H1 (cell line): ENCODE results near the gene RNU6-7. TPM values are rescaled to one million over a fixed set of nuclear protein-coding genes. Genes with fewer than 3 reads are reported as not detected.

Experiments
- CTCF ChIA-PET: fragments of 300-600 bp; sonication (Branson Sonifier 250); formaldehyde crosslinking; loops from one replicate; lab custom pipeline; 2021; ENCODE audit not compliant: partially characterized antibody; lab: Charles Lee
- POLR2A ChIA-PET: fragments of 300-600 bp; sonication (Branson Sonifier 250); formaldehyde crosslinking; loops from one replicate; lab custom pipeline; 2021; ENCODE audit warnings: inconsistent platforms; ENCODE audit not compliant: partially characterized antibody; lab: Charles Lee
- DNase-seq, 2 experiments: peaks; one replicate each; pipeline versions ENCODE4 v3.0.0 to v3.0.0-alpha.2; 2010 to 2022; ENCODE audit warnings: low spot score in 2 of 2, low read depth in 1 of 2, mixed read lengths in 1 of 2
- FAIRE-seq: peaks from 2 replicates; lab custom pipeline; 2011; peaks lifted over from hg19 to GRCh38; lab: Jason Lieb, UNC
- H2AFZ ChIP-seq: 2 replicates; pipeline ENCODE4 v1.8.1; 2012; ENCODE audit warnings: low read length, inconsistent platforms
- H2AK5ac ChIP-seq: 2 replicates; pipeline ENCODE4 v1.6.1; 2013; ENCODE audit warnings: low read depth, low read length
- H2BK120ac ChIP-seq: replicated peaks from 2 replicates; pipeline ENCODE3; 2013; ENCODE audit warnings: low read depth, low read length, inconsistent platforms
- H2BK12ac ChIP-seq: 2 replicates; pipeline ENCODE4 v1.6.1; 2013; ENCODE audit warnings: low read depth, low read length
- H2BK15ac ChIP-seq: 2 replicates; pipeline ENCODE4 v1.6.1; 2013; ENCODE audit warnings: low read length
- H2BK20ac ChIP-seq: 2 replicates; pipeline ENCODE4 v1.6.1; 2013; ENCODE audit warnings: low read length
- H2BK5ac ChIP-seq: 2 replicates; pipeline ENCODE4 v1.6.1; 2013; ENCODE audit warnings: low read depth, low read length
- H3K14ac ChIP-seq: 2 replicates; pipeline ENCODE4 v1.6.1; 2013; ENCODE audit warnings: inconsistent platforms; ENCODE audit not compliant: insufficient read length
- H3K18ac ChIP-seq: 2 replicates; pipeline ENCODE4 v1.6.1; 2013; ENCODE audit warnings: low read length; ENCODE audit errors: extremely low read depth
- H3K23ac ChIP-seq: 2 replicates; pipeline ENCODE4 v1.6.1; 2013; ENCODE audit warnings: inconsistent platforms; ENCODE audit not compliant: insufficient read length
- H3K23me2 ChIP-seq: 2 replicates; pipeline ENCODE4 v1.6.1; 2013; ENCODE audit warnings: low read depth, low read length
- H3K27ac ChIP-seq: 2 replicates; pipeline ENCODE4 v1.6.1; 2011; ENCODE audit warnings: low read depth, low read length, inconsistent platforms
- H3K27me3 ChIP-seq, 4 experiments: replicated peaks in 1 of 4; 1 replicate in 1 of 4; 2 replicates in 3 of 4; pipeline versions ENCODE4 v1.6.1 to v1.8.1; 2011 to 2013; ENCODE audit warnings: low read length in 3 of 4, mild to moderate bottlenecking in 3 of 4, inconsistent platforms in 2 of 4, mixed read lengths in 2 of 4, moderate library complexity in 1 of 4; ENCODE audit not compliant: control insufficient read depth in 3 of 4, insufficient read depth in 3 of 4; ENCODE audit errors: extremely low read depth in 1 of 4
- H3K36me3 ChIP-seq, 4 experiments: 2 replicates each; pipeline versions ENCODE4 v1.6.1 to v1.8.1; 2011 to 2013; ENCODE audit warnings: mild to moderate bottlenecking in 4 of 4, low read length in 3 of 4, moderate library complexity in 2 of 4, control low read depth in 1 of 4, inconsistent platforms in 1 of 4; ENCODE audit not compliant: insufficient read depth in 4 of 4, control insufficient read depth in 2 of 4
- H3K4ac ChIP-seq: replicated peaks from 2 replicates; pipeline ENCODE3; 2013; ENCODE audit warnings: low read length, low read depth, mixed read lengths, inconsistent platforms; ENCODE audit not compliant: insufficient read length
- H3K4me1 ChIP-seq, 4 experiments: replicated peaks in 1 of 4; 1 replicate in 1 of 4; 2 replicates in 3 of 4; pipeline versions ENCODE4 v1.6.1 to v1.8.1; 2011 to 2013; ENCODE audit warnings: low read length in 3 of 4, inconsistent platforms in 2 of 4, mixed read lengths in 1 of 4; ENCODE audit not compliant: insufficient read depth in 4 of 4, control insufficient read depth in 3 of 4
- H3K4me2 ChIP-seq, 2 experiments: 2 replicates each; pipeline versions ENCODE4 v1.6.1 to v1.8.1; 2011 to 2013; ENCODE audit warnings: low read depth in 2 of 2, low read length in 2 of 2, control low read depth in 1 of 2, inconsistent platforms in 1 of 2, mild to moderate bottlenecking in 1 of 2; ENCODE audit not compliant: insufficient read depth in 1 of 2
- H3K4me3 ChIP-seq, 4 experiments: fragments of 200-600, 300-600 bp in 1 of 4; sonication (generic), shearing (Covaris generic), sonication (Bioruptor Twin) in 1 of 4; 2 replicates each; pipeline versions ENCODE4 v1.5.1 to v1.8.1; 2011 to 2016; ENCODE audit warnings: low read length in 4 of 4, low read depth in 3 of 4, control low read depth in 2 of 4, inconsistent platforms in 2 of 4, mild to moderate bottlenecking in 2 of 4, mixed read lengths in 1 of 4, moderate library complexity in 1 of 4; ENCODE audit not compliant: insufficient read depth in 2 of 4; ENCODE audit errors: extremely low read depth in 1 of 4
- H3K56ac ChIP-seq: replicated peaks from 2 replicates; pipeline ENCODE3; 2013; ENCODE audit warnings: low read depth, mild to moderate bottlenecking, mixed read lengths, low read length, inconsistent platforms; ENCODE audit not compliant: insufficient read length
- H3K79me1 ChIP-seq: 2 replicates; pipeline ENCODE4 v1.6.1; 2013; ENCODE audit warnings: low read depth, low read length, control low read depth
- H3K79me2 ChIP-seq, 2 experiments: 2 replicates each; pipeline versions ENCODE4 v1.6.1 to v1.8.1; 2012 to 2013; ENCODE audit warnings: low read length in 2 of 2, mild to moderate bottlenecking in 2 of 2, inconsistent platforms in 1 of 2; ENCODE audit not compliant: insufficient read depth in 2 of 2, control insufficient read depth in 1 of 2
- H3K9ac ChIP-seq, 4 experiments: replicated peaks in 1 of 4; 1 replicate in 1 of 4; 2 replicates in 3 of 4; pipeline versions ENCODE4 v1.6.1 to v1.8.1; 2011 to 2013; ENCODE audit warnings: low read depth in 3 of 4, low read length in 3 of 4, control low read depth in 2 of 4, mild to moderate bottlenecking in 2 of 4, moderate library complexity in 2 of 4, inconsistent platforms in 1 of 4; ENCODE audit errors: extremely low read depth in 1 of 4
- H3K9me3 ChIP-seq, 2 experiments: 2 replicates each; pipeline versions ENCODE4 v1.6.1 to v1.8.1; 2012 to 2013; ENCODE audit warnings: mild to moderate bottlenecking in 2 of 2, moderate library complexity in 2 of 2, control low read depth in 1 of 2, inconsistent platforms in 1 of 2, low read depth in 1 of 2, low read length in 1 of 2, mixed read lengths in 1 of 2; ENCODE audit not compliant: insufficient read depth in 2 of 2
- H4K20me1 ChIP-seq, 2 experiments: replicated peaks in 1 of 2; 2 replicates each; pipeline versions ENCODE3 to v1.8.1; 2011 to 2013; ENCODE audit warnings: inconsistent platforms in 2 of 2, low read length in 2 of 2, mild to moderate bottlenecking in 1 of 2; ENCODE audit not compliant: insufficient read depth in 2 of 2, control insufficient read depth in 1 of 2
- H4K5ac ChIP-seq: 2 replicates; pipeline ENCODE4 v1.6.1; 2013; ENCODE audit warnings: low read length, low read depth, mixed read lengths, inconsistent platforms; ENCODE audit not compliant: insufficient read length
- H4K8ac ChIP-seq: 2 replicates; pipeline ENCODE4 v1.8.0; 2013; ENCODE audit warnings: mild to moderate bottlenecking, moderate library complexity, low read length, inconsistent platforms; ENCODE audit not compliant: insufficient read depth; ENCODE audit errors: extremely low read depth
- H4K91ac ChIP-seq: replicated peaks from 2 replicates; pipeline ENCODE3; 2013; ENCODE audit warnings: low read length, mixed read lengths, inconsistent platforms; ENCODE audit not compliant: insufficient read length
- ATF3 ChIP-seq: IDR thresholded peaks from 2 replicates; pipeline ENCODE4 v1.6.1; 2011; ENCODE audit warnings: low read depth, mild to moderate bottlenecking, low read length; ENCODE audit not compliant: insufficient read depth
- BRCA1 ChIP-seq: IDR thresholded peaks from 2 replicates; pipeline ENCODE4 v1.6.1; 2012; ENCODE audit warnings: low read depth, low read length, improper control_type of control experiment
- CEBPB ChIP-seq: IDR thresholded peaks from 2 replicates; pipeline ENCODE4 v1.6.1; 2012; ENCODE audit warnings: low read depth, low read length
- EP300 ChIP-seq, 2 experiments: IDR thresholded peaks; 1 replicate in 1 of 2; 2 replicates in 1 of 2; pipeline ENCODE4 v1.6.1; 2011 to 2012; ENCODE audit warnings: low read depth in 2 of 2, low read length in 2 of 2, mild to moderate bottlenecking in 2 of 2, borderline replicate concordance in 1 of 2, inconsistent platforms in 1 of 2, moderate library complexity in 1 of 2
- HDAC2 ChIP-seq, 2 experiments: fragments of 300-600 bp in 1 of 2; sonication (generic) in 1 of 2; IDR thresholded peaks; 2 replicates each; pipeline ENCODE4 v1.6.1; 2011 to 2012; ENCODE audit warnings: low read depth in 2 of 2, low read length in 2 of 2, mild to moderate bottlenecking in 2 of 2, moderate library complexity in 2 of 2, borderline replicate concordance in 1 of 2, inconsistent platforms in 1 of 2
- KDM1A ChIP-seq: fragments of 200-600, 300-600 bp; sonication (generic); IDR thresholded peaks from 2 replicates; pipeline ENCODE4 v1.7.1; 2016; ENCODE audit warnings: mild to moderate bottlenecking, low read length, borderline replicate concordance
- POLR2A ChIP-seq, 2 experiments: IDR thresholded peaks; 1 replicate in 1 of 2; 2 replicates in 1 of 2; pipeline ENCODE4 v1.6.1; 2011; ENCODE audit warnings: low read depth in 2 of 2, low read length in 2 of 2, mild to moderate bottlenecking in 2 of 2; ENCODE audit errors: control extremely low read depth in 1 of 2
- RNF2 ChIP-seq: fragments of 200-900, 300-1000 bp; sonication (generic); IDR thresholded peaks from 2 replicates; pipeline ENCODE4 v1.7.1; 2016; ENCODE audit warnings: borderline replicate concordance, low read depth, mild to moderate bottlenecking, antibody characterized with exemption, low read length; ENCODE audit not compliant: poor library complexity, severe bottlenecking; ENCODE audit errors: missing control alignments
- SIX5 ChIP-seq: IDR thresholded peaks from 2 replicates; pipeline ENCODE4 v1.6.1; 2011; ENCODE audit warnings: mild to moderate bottlenecking, low read depth, low read length
- SP1 ChIP-seq: IDR thresholded peaks from 2 replicates; pipeline ENCODE4 v1.6.1; 2011; ENCODE audit warnings: low read depth, low read length
- SP4 ChIP-seq: IDR thresholded peaks from 2 replicates; pipeline ENCODE4 v1.6.1; 2012; ENCODE audit warnings: low read length, inconsistent platforms
- SUZ12 ChIP-seq: fragments of 200-600 bp; sonication (generic); IDR thresholded peaks from 2 replicates; pipeline ENCODE4 v1.6.1; 2012; ENCODE audit warnings: mild to moderate bottlenecking, inconsistent platforms, low read length, moderate library complexity, mixed read lengths
- WGBS, 2 experiments: shearing (Covaris generic) in 1 of 2; methylation state at CpG; one replicate each; pipeline versions ENCODE4 v1.1.6 to v1.1.7; 2013 to 2015; ENCODE audit warnings: low lambda C conversion rate in 2 of 2, mixed read lengths in 2 of 2, inconsistent platforms in 1 of 2, low coverage in 1 of 2, missing lambda C conversion rate in 1 of 2; ENCODE audit not compliant: insufficient replicate concordance in 2 of 2, insufficient coverage in 1 of 2, insufficient read length in 1 of 2; ENCODE audit errors: extremely low coverage in 1 of 2, missing lambda C conversion rate in 1 of 2; 5-methylcytosine and 5-hydroxymethylcytosine counted together
- polyA plus RNA-seq, 7 experiments: library from polyadenylated mRNA; depleted of rRNA in 3 of 7; stranded (reverse) in 5 of 7; unstranded in 2 of 7; fragments of >200 nt in 5 of 7; fragments of 200-250 nt in 2 of 7; gene quantifications; 1 replicate in 5 of 7; 2 replicates in 1 of 7; 4 replicates in 1 of 7; pipeline versions ENCODE4 v1.2.1 to v1.2.3, GENCODE V29; 2011 to 2013; ENCODE audit warnings: missing spikeins in 2 of 7, mixed read lengths in 2 of 7
- total RNA-seq: library from RNA; stranded (reverse); fragmentation: NEBNext Ultra II Directional; extraction: Animal tissue kit (Norgen Biotek cat#: 25700); gene quantifications from 2 replicates; pipeline ENCODE4 v1.2.1, GENCODE V29; 2021

The RNU6-7 gene
- total and polyA plus RNA-seq, 2 of the 8 experiments (the other 6 are each of a cell fraction or from before 2014, with no cell fraction given): not detected

DNA sequence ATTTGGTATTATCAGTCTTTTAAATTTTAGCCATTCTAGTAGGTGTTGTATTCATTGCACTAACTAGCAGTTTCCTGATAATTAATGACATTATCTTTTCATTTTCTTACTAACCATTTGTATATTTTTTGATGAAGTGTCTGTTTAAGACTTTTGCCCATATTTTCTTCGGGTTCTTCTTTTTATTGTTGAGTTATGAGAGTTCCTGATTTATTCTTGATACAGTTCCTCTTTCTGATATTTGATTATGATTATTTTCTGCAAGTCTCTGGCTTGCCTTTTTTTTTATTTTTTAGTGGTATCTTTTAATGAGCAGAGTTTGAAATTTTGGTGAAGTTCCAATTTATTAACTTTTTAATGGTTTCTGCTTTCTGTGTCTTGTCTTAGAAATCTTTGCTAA lies 6.2 kb upstream of the RNU6-7 start:
- Histone ChIP-seq H2AK5ac (no peak overlapping the region), H3K79me1 (no peaks in the 10 kb centered on the region), H3K4me2 (no peak overlapping the region), H3K79me2 (no peaks in the 10 kb centered on the region), H4K8ac (no peak overlapping the region), H2BK20ac (no peak overlapping the region), H3K9me3 (no peaks in the 10 kb centered on the region), H3K4ac (no peak overlapping the region), H3K36me3 (no peaks in the 10 kb centered on the region), H3K27ac (no peak overlapping the region), H3K23ac (no peak overlapping the region), H4K91ac (no peak overlapping the region), H3K9ac (no peak overlapping the region), H3K56ac (no peak overlapping the region), H3K27me3 (no peaks in the 10 kb centered on the region), H2AFZ (no peak overlapping the region), H3K23me2 (no peaks in the 10 kb centered on the region), H3K4me1 (peaks cover 0 to under 1% (median under 1%) of the 10 kb centered on the region in 4 experiments; a peak in 2 of 7 replicates), H3K14ac (no peak overlapping the region), H4K5ac (no peak overlapping the region), H2BK5ac (no peak overlapping the region), H2BK120ac (no peak overlapping the region), H3K4me3 (no peak overlapping the region), H3K18ac (no peak overlapping the region), H2BK12ac (no peak overlapping the region), H2BK15ac (no peak overlapping the region), H4K20me1 (no peaks in the 10 kb centered on the region)
- TF ChIP-seq SIX5 (no peak), KDM1A (no peak), HDAC2 (IDR thresholded peaks at IDR 0.05; ENCODE audit: borderline replicate concordance in 1 of 2, low read depth in 2 of 2, low read length in 2 of 2) (no peak), BRCA1 (no peak), SP1 (no peak), RNF2 (no peak), CEBPB (no peak), SUZ12 (no peak), SP4 (no peak), POLR2A (IDR thresholded peaks at IDR 0.05; ENCODE audit: control extremely low read depth in 1 of 2, low read depth in 2 of 2, low read length in 2 of 2) (no peak), EP300 (IDR thresholded peaks at IDR 0.05; ENCODE audit: borderline replicate concordance in 1 of 2, low read depth in 2 of 2, low read length in 2 of 2) (no peak), ATF3 (no peak)
- WGBS, 2 experiments: 79% methylated on average over 1 of the region's 1 CpG; no CpG with 5 or more reads in 1 of the 2 experiments
- CTCF ChIA-PET: interaction anchor here (1.6 kb wide), 1 partner anchor 10 kb away, joined by 3 read pairs; no protein-coding TSS in a partner anchor
- DNase-seq: no peak
- no peak for FAIRE-seq
- POLR2A ChIA-PET: no interaction called here
